ENCODE measurements around the gene CNTN5. TPM values are rescaled to one million over a fixed set of nuclear protein-coding genes. Genes with fewer than 3 reads are reported as not detected.

CNTN5 gene
- total RNA-seq, 1 experiment from 2014 or later = not detected

DNA sequence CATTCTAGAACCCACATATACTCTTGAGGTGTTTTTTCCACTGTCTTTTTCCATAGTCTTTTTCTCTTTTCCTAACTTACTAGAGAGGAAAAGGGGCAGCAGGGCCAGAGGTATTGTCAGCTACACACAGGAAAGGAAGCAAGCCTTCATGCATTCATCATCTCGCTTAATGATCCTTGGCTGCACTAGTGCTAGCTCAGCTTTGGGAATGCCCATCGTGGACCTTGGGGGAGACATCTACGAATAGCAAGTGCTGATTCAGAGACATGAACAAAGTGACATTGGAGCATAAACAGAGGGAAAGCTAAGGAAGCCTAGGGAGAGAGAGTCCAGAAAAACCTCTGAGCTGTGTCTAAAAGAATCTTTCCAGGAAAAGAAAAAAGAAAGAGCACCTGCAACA is 1200.1 kb downstream of the CNTN5 start:
- ChIA-PET CTCF (no interaction called here), POLR2A (ENCODE audit: unreplicated experiment) (interaction anchor here (0.6 kb wide), 1 partner anchor 12 kb away, joined by 4 read pairs; no protein-coding TSS in a partner anchor)
- DNase-seq (no peak), ATAC-seq (no peak)
- no peaks in the 10 kb centered on the region for H4K20me1 ChIP-seq (ENCODE audit: low read length)
- intact Hi-C loops (cut with micrococcal nuclease) = no loop called here
- H3K4me2 ChIP-seq (ENCODE audit: low read length) = no peak overlapping the region
- no TSS peak for BruUV-seq (replicated peaks)
- TF ChIP-seq, protein P1, sequence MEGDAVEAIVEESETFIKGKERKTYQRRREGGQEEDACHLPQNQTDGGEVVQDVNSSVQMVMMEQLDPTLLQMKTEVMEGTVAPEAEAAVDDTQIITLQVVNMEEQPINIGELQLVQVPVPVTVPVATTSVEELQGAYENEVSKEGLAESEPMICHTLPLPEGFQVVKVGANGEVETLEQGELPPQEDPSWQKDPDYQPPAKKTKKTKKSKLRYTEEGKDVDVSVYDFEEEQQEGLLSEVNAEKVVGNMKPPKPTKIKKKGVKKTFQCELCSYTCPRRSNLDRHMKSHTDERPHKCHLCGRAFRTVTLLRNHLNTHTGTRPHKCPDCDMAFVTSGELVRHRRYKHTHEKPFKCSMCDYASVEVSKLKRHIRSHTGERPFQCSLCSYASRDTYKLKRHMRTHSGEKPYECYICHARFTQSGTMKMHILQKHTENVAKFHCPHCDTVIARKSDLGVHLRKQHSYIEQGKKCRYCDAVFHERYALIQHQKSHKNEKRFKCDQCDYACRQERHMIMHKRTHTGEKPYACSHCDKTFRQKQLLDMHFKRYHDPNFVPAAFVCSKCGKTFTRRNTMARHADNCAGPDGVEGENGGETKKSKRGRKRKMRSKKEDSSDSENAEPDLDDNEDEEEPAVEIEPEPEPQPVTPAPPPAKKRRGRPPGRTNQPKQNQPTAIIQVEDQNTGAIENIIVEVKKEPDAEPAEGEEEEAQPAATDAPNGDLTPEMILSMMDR (conservative IDR thresholded peaks at IDR 0.05; ENCODE audit: low read depth, low read length) = no peak
- TF ChIP-seq EZH2phosphoT487 (IDR thresholded peaks at IDR 0.05; ENCODE audit: borderline replicate concordance, low read length) (no peak), EZH2 (IDR thresholded peaks at IDR 0.05; ENCODE audit: low read length, unreplicated experiment) (no peak)
- no peaks in the 10 kb centered on the region for H3K36me3 ChIP-seq (ENCODE audit: low read depth, low read length)
- no peaks in the 10 kb centered on the region for H3K4me1 ChIP-seq (ENCODE audit: insufficient read depth, low read length)
- H3K9me3 ChIP-seq (ENCODE audit: low read length) = no peaks in the 10 kb centered on the region
- H3K4me3 ChIP-seq (ENCODE audit: low read length) = no peak overlapping the region
- H3K79me2 ChIP-seq (ENCODE audit: low read length) = no peaks in the 10 kb centered on the region
- H3K27ac ChIP-seq (ENCODE audit: low read length) = no peak overlapping the region
- no peak overlapping the region for H2AFZ ChIP-seq (ENCODE audit: low read length)
- H3K27me3 ChIP-seq (ENCODE audit: low read length) = peaks cover 17% of the 10 kb centered on the region
- H3K9ac ChIP-seq (ENCODE audit: low read length) = no peak overlapping the region
- H3K9me2 ChIP-seq (replicated peaks; ENCODE audit: low read length) = no peaks in the 10 kb centered on the region
- no peaks in the 10 kb centered on the region for H3F3A ChIP-seq (ENCODE audit: low read length, unreplicated experiment)

DNA sequence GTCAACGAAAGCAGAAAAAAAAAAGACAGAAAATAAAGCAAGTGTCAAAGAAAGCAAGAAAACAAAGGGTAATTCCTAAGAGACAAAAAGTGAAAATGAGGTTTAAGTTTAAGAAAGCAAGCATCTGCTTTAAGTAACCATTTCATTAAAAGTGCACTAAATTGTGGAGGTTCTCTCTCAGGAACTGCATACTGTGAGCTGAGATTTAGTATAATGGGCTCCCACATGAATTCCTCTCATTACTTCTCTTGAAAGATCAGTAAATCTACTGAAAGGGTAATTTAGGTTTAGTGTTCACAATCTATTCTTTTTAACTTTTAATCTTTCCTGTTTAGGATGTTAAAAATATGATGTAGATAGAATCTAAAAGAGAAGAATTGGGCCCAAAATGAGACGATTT is 1201.0 kb downstream of the CNTN5 start:
- CTCF ChIA-PET = no interaction called here
- Histone ChIP-seq H3F3A (ENCODE audit: low read length, unreplicated experiment) (no peaks in the 10 kb centered on the region), H3K79me2 (ENCODE audit: low read length) (no peaks in the 10 kb centered on the region), H3K4me3 (ENCODE audit: low read length) (no peak overlapping the region), H3K9me3 (ENCODE audit: low read length) (no peaks in the 10 kb centered on the region), H3K27ac (ENCODE audit: low read length) (no peak overlapping the region), H3K36me3 (ENCODE audit: low read depth, low read length) (no peaks in the 10 kb centered on the region), H2AFZ (ENCODE audit: low read length) (no peak overlapping the region), H3K27me3 (ENCODE audit: low read length) (peaks cover 17% of the 10 kb centered on the region), H3K4me1 (ENCODE audit: insufficient read depth, low read length) (no peaks in the 10 kb centered on the region), H3K4me2 (ENCODE audit: low read length) (no peak overlapping the region), H4K20me1 (ENCODE audit: low read length) (no peaks in the 10 kb centered on the region), H3K9ac (ENCODE audit: low read length) (no peak overlapping the region), H3K9me2 (replicated peaks; ENCODE audit: low read length) (no peaks in the 10 kb centered on the region)
- no peak for DNase-seq
- intact Hi-C loops (cut with micrococcal nuclease) = no loop called here
- BruUV-seq (replicated peaks) = no TSS peak
- ATAC-seq = no peak
- POLR2A ChIA-PET (ENCODE audit: unreplicated experiment) = no interaction called here
- no peak for TF ChIP-seq EZH2 (IDR thresholded peaks at IDR 0.05; ENCODE audit: low read length, unreplicated experiment)
- no peak for TF ChIP-seq EZH2phosphoT487 (IDR thresholded peaks at IDR 0.05; ENCODE audit: borderline replicate concordance, low read length)
- TF ChIP-seq, protein P1 (conservative IDR thresholded peaks at IDR 0.05; ENCODE audit: low read depth, low read length) = no peak

DNA sequence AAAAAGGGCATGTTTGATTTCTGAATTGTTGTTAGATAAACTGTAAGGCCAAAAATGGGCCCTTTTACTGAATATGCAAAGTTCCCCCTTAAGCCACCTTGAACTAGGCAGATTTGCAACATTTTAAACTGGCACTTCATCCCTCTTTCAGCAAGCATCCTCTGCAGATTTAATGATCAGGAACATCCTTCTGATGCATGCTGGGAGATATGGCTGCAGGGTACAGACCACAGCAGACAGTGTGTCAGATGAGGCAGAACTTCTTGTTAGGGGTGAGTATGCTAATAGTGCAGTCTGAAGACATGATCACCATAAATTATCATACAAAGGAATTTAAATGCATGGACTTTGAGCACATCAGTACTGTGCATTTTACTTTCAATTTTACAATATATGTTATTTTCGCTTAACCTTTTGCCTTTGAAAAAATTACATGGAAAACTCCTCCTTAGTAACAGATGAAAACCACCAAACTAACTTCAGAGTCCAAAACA is 1203.8 kb downstream of the CNTN5 start:
- H3K27me3 ChIP-seq (ENCODE audit: low read length) = peaks cover 39% of the 10 kb centered on the region
- H3K9ac ChIP-seq (ENCODE audit: low read length) = no peak overlapping the region
- intact Hi-C loops (cut with micrococcal nuclease) = no loop called here
- H3K9me3 ChIP-seq (ENCODE audit: low read length) = no peaks in the 10 kb centered on the region
- H3K4me1 ChIP-seq (ENCODE audit: insufficient read depth, low read length) = no peaks in the 10 kb centered on the region
- no peak overlapping the region for H3K4me2 ChIP-seq (ENCODE audit: low read length)
- ATAC-seq (no peak), DNase-seq (no peak)
- no peaks in the 10 kb centered on the region for H3K79me2 ChIP-seq (ENCODE audit: low read length)
- TF ChIP-seq, protein P1 (conservative IDR thresholded peaks at IDR 0.05; ENCODE audit: low read depth, low read length) = no peak
- TF ChIP-seq EZH2 (IDR thresholded peaks at IDR 0.05; ENCODE audit: low read length, unreplicated experiment) = no peak
- no peak for TF ChIP-seq EZH2phosphoT487 (IDR thresholded peaks at IDR 0.05; ENCODE audit: borderline replicate concordance, low read length)
- no peaks in the 10 kb centered on the region for H3F3A ChIP-seq (ENCODE audit: low read length, unreplicated experiment)
- H3K36me3 ChIP-seq (ENCODE audit: low read depth, low read length) = no peaks in the 10 kb centered on the region
- no TSS peak for BruUV-seq (replicated peaks)
- H3K9me2 ChIP-seq (replicated peaks; ENCODE audit: low read length) = no peaks in the 10 kb centered on the region
- H2AFZ ChIP-seq (ENCODE audit: low read length) = no peak overlapping the region
- H3K4me3 ChIP-seq (ENCODE audit: low read length) = no peak overlapping the region
- ChIA-PET CTCF (no interaction called here), POLR2A (ENCODE audit: unreplicated experiment) (no interaction called here)
- no peaks in the 10 kb centered on the region for H4K20me1 ChIP-seq (ENCODE audit: low read length)
- no peak overlapping the region for H3K27ac ChIP-seq (ENCODE audit: low read length)
